ENCODE measurements around the gene ARHGAP19.

DNA sequence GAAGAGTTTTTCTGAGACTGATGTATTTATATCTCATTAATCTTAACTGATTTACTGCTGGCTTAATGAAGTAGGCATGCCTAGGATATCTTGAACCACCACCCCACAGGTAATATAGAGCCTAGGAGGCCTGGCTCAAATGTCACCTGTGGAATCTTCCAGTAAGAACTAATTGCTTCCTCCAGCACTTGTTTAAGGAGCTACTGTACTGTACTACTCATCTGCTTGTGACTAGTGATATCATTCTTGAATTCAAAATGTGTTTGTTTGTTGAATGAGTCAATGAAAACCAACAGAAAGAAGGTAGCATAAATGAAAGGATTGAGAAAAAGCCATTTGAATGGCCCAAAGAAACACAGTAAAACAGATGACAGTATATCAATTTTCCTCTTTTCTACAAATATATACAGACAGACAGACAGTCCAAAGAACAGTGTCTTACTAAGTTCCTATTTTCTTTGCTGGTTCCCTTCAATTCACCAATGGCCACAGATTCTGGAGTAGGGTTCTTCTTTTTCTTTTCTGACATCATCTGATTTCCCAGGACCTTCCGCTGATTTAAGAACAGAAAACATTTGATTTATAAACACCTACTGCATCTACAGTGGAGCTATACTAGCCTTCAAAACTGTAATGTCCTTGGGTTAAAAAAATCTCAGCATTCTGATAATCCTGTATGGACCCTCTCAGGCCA lies 63.0 kb downstream of the ARHGAP19 start:
- no peak for TF ChIP-seq EZH2 (IDR thresholded peaks at IDR 0.05; ENCODE audit: borderline replicate concordance, insufficient read depth, low read length, poor library complexity, severe bottlenecking)
- TF ChIP-seq MXI1 (conservative IDR thresholded peaks at IDR 0.05; ENCODE audit: poor library complexity, severe bottlenecking), result no peak
- TF ChIP-seq, protein P1, sequence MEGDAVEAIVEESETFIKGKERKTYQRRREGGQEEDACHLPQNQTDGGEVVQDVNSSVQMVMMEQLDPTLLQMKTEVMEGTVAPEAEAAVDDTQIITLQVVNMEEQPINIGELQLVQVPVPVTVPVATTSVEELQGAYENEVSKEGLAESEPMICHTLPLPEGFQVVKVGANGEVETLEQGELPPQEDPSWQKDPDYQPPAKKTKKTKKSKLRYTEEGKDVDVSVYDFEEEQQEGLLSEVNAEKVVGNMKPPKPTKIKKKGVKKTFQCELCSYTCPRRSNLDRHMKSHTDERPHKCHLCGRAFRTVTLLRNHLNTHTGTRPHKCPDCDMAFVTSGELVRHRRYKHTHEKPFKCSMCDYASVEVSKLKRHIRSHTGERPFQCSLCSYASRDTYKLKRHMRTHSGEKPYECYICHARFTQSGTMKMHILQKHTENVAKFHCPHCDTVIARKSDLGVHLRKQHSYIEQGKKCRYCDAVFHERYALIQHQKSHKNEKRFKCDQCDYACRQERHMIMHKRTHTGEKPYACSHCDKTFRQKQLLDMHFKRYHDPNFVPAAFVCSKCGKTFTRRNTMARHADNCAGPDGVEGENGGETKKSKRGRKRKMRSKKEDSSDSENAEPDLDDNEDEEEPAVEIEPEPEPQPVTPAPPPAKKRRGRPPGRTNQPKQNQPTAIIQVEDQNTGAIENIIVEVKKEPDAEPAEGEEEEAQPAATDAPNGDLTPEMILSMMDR (IDR thresholded peaks at IDR 0.05; ENCODE audit: poor library complexity, severe bottlenecking), result no peak
- no peak for TF ChIP-seq TAF1 (IDR thresholded peaks at IDR 0.05; ENCODE audit: low read depth)
- TF ChIP-seq REST (IDR thresholded peaks at IDR 0.05; ENCODE audit: borderline replicate concordance), result no peak
- TF ChIP-seq SMC3 (conservative IDR thresholded peaks at IDR 0.05; ENCODE audit: poor library complexity), result no peak
- TF ChIP-seq POLR2AphosphoS5 (IDR thresholded peaks at IDR 0.05), result no peak
- TF ChIP-seq RAD21 (conservative IDR thresholded peaks at IDR 0.05), result no peak
- TF ChIP-seq EP300 (conservative IDR thresholded peaks at IDR 0.05; ENCODE audit: poor library complexity, severe bottlenecking), result no peak

Data from neural cell (in vitro differentiated cells).